Activated CD8-positive, alpha-beta T cell treated with anti-CD3 and anti-CD28 coated beads for 36 hours (primary cell): ENCODE measurements around the gene OR5V1. TPM values are rescaled to one million over a fixed set of nuclear protein-coding genes. Genes with fewer than 3 reads are reported as not detected.

Experiments
- ATAC-seq: fragments of 200-7000 bp; cut with Tn5 transposase; one replicate; pipeline ENCODE4 v1.10.0; 2021; ENCODE audit warnings: mild to moderate bottlenecking, moderate library complexity
- CTCF ChIA-PET: fragments of 350-600 bp; sonication (Branson Sonifier 250); formaldehyde crosslinking; loops from one replicate; lab custom pipeline; 2021; ENCODE audit warnings: antibody characterized with exemption; lab: Charles Lee
- POLR2A ChIA-PET: fragments of 350-600 bp; sonication (Branson Sonifier 250); formaldehyde crosslinking; loops from one replicate; lab custom pipeline; 2021; ENCODE audit warnings: antibody characterized with exemption; lab: Charles Lee
- DNase-seq: peaks from one replicate; pipeline ENCODE4 v3.0.0-alpha.2; 2020
- H3K27ac Mint-ChIP-seq: one replicate; pipeline ENCODE4 v1.8.0; 2021; ENCODE audit warnings: mild to moderate bottlenecking, mixed read lengths
- H3K27me3 Mint-ChIP-seq: one replicate; pipeline ENCODE4 v1.8.0; 2021; ENCODE audit warnings: mixed read lengths
- H3K36me3 Mint-ChIP-seq: one replicate; pipeline ENCODE4 v1.8.0; 2021; ENCODE audit warnings: low read depth, mixed read lengths
- H3K4me1 Mint-ChIP-seq: one replicate; pipeline ENCODE4 v1.8.0; 2021; ENCODE audit warnings: low read depth, mixed read lengths
- H3K4me3 Mint-ChIP-seq: one replicate; pipeline ENCODE4 v1.8.0; 2021; ENCODE audit warnings: mild to moderate bottlenecking, moderate library complexity, mixed read lengths
- H3K9me3 Mint-ChIP-seq: one replicate; pipeline ENCODE4 v1.8.0; 2021; ENCODE audit warnings: mixed read lengths
- intact Hi-C: fragments of 100-400 bp; cut with micrococcal nuclease; formaldehyde crosslinking; loops from one replicate; pipeline ENCODE4 v1.10.0; 2022
- total RNA-seq, 2 experiments: library from RNA; stranded (reverse); gene quantifications; one replicate each; pipeline ENCODE4 v1.2.3, GENCODE V29; 2021
- TF ChIP-seq, protein P1 (sequence below): fragments of 200-600 bp; IDR thresholded peaks from one replicate; pipeline ENCODE4 v1.8.0; 2022; ENCODE audit warnings: antibody characterized with exemption, mild to moderate bottlenecking

Gene OR5V1
- total RNA-seq: not detected

- CTCF ChIA-PET: no interaction called here
- Mint-ChIP-seq H3K4me3 (no peak within 1 kb of the TSS), H3K36me3 (no peaks in the 10 kb centered on the region), H3K27ac (no peak within 1 kb of the TSS), H3K4me1 (no peaks in the 10 kb centered on the region), H3K9me3 (no peaks in the 10 kb centered on the region), H3K27me3 (peaks cover 24% of the 10 kb centered on the region)
- intact Hi-C loops: no loop called here
- TF ChIP-seq, protein P1, sequence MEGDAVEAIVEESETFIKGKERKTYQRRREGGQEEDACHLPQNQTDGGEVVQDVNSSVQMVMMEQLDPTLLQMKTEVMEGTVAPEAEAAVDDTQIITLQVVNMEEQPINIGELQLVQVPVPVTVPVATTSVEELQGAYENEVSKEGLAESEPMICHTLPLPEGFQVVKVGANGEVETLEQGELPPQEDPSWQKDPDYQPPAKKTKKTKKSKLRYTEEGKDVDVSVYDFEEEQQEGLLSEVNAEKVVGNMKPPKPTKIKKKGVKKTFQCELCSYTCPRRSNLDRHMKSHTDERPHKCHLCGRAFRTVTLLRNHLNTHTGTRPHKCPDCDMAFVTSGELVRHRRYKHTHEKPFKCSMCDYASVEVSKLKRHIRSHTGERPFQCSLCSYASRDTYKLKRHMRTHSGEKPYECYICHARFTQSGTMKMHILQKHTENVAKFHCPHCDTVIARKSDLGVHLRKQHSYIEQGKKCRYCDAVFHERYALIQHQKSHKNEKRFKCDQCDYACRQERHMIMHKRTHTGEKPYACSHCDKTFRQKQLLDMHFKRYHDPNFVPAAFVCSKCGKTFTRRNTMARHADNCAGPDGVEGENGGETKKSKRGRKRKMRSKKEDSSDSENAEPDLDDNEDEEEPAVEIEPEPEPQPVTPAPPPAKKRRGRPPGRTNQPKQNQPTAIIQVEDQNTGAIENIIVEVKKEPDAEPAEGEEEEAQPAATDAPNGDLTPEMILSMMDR: no peak
- ATAC-seq (no peak), DNase-seq (no peak)
- POLR2A ChIA-PET: no interaction called here
These were observed at the start of gene OR5V1 for GRCh38 chr6:29368765-29369164. Gene OR5V1 (minus strand): TSS chr6:29368865. CDS start chr6:29356195, 12,670 bp downstream.

DNA sequence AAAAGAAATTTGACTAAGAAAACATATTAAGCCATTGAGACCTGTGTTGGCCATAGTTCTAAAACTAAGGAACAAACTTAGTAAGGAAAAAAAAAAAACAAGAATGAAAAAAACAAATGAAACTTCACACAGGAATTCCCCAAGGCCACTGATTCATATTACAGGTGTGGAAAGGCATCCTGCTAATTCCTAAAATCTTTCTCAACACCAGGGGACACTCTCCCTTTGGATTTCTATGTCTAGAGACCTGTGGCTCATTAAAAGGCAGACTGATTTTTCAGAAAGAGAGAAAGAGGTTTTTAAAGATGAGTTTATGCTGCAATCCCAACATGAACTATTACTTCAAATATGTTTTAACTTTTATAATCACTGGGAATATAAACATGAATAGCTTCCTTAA is 45.9 kb upstream of the OR5V1 start, which contains the start of gene OR12D1:
Gene OR12D1 (plus strand): TSS at position 341 of the 400 bp plus-strand sequence.
- TF ChIP-seq, protein P1: no peak
- H3K4me1 Mint-ChIP-seq: no peaks in the 10 kb centered on the region

GRCh38 chr6:29403801-29404200 is 35.1 kb upstream of the OR5V1 start:
- DNase-seq (no peak), ATAC-seq (no peak)
- intact Hi-C loops: no loop called here
- H3K9me3 Mint-ChIP-seq: no peaks in the 10 kb centered on the region
- no peak overlapping the region for H3K4me3 Mint-ChIP-seq
- peaks cover 39% of the 10 kb centered on the region for H3K27me3 Mint-ChIP-seq
- TF ChIP-seq, protein P1: no peak
- H3K27ac Mint-ChIP-seq: no peak overlapping the region
- POLR2A ChIA-PET: no interaction called here
- CTCF ChIA-PET: no interaction called here
- no peaks in the 10 kb centered on the region for H3K36me3 Mint-ChIP-seq
- H3K4me1 Mint-ChIP-seq: no peaks in the 10 kb centered on the region

More for the DNA sequence above, 45.9 kb upstream of the OR5V1 start, which contains the start of gene OR12D1:
- H3K4me3 Mint-ChIP-seq: no peak within 1 kb of the TSS
- intact Hi-C loops: no loop called here
- POLR2A ChIA-PET: no interaction called here
- DNase-seq (no peak), ATAC-seq (no peak)
- CTCF ChIA-PET: no interaction called here
- H3K27ac Mint-ChIP-seq: no peak within 1 kb of the TSS
- H3K27me3 Mint-ChIP-seq: peaks cover 39% of the 10 kb centered on the region
- H3K9me3 Mint-ChIP-seq: peaks cover 8% of the 10 kb centered on the region
- H3K36me3 Mint-ChIP-seq: no peaks in the 10 kb centered on the region

- Mint-ChIP-seq H3K4me3 (no peak overlapping the region), H3K27ac (no peak overlapping the region), H3K36me3 (no peaks in the 10 kb centered on the region), H3K27me3 (peaks cover 36% of the 10 kb centered on the region), H3K4me1 (no peaks in the 10 kb centered on the region), H3K9me3 (no peaks in the 10 kb centered on the region)
- TF ChIP-seq, protein P1: no peak
- POLR2A ChIA-PET: no interaction called here
- intact Hi-C loops: no loop called here
- no peak for DNase-seq
- CTCF ChIA-PET: interaction anchor here (1.3 kb wide), 1 partner anchor 32 kb away, joined by 3 read pairs; no protein-coding TSS in a partner anchor
- no peak for ATAC-seq
These were observed 30.9 kb upstream of the OR5V1 start for GRCh38 chr6:29399525-29399924.

DNA sequence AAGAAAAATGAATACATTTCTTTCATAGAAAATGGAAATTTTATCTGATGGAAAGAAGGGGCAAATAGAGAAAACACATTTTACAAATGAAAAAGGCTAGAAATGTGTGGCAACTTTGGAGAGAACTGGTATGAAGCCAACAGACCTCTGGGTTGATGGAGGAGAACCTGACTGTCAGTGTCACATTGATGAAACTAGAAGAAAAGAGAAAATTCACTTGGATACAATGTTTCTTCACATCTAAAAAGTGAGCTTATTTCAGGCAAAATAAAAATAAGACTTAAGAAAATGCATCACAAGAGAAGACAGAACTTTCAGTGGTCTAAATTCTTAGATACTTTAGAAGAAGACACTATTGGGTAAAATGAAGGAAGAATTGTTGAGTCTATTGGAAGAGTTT is 26.7 kb upstream of the OR5V1 start, which contains the start of gene OR12D2:
Gene OR12D2 (plus strand): TSS at position 301 of the 400 bp plus-strand sequence. CDS start 1,069 bp downstream, outside the sequence.
- H3K4me1 Mint-ChIP-seq: no peaks in the 10 kb centered on the region
- ATAC-seq (no peak), DNase-seq (no peak)
- H3K4me3 Mint-ChIP-seq: no peak within 1 kb of the TSS
- no peaks in the 10 kb centered on the region for H3K9me3 Mint-ChIP-seq
- H3K27ac Mint-ChIP-seq: no peak within 1 kb of the TSS
- H3K27me3 Mint-ChIP-seq: peaks cover 36% of the 10 kb centered on the region
- intact Hi-C loops: no loop called here
- H3K36me3 Mint-ChIP-seq: no peaks in the 10 kb centered on the region
- CTCF ChIA-PET: no interaction called here
- TF ChIP-seq, protein P1: no peak
- POLR2A ChIA-PET: interaction anchor here (0.8 kb wide), 1 partner anchor 71 kb away, joined by 3 read pairs; no protein-coding TSS in a partner anchor
